ENCODE measurements around the gene SNX13.

Gene SNX13

GRCh38 chr7:17940302-17940883 lies at the start of gene SNX13:
SNX13 (minus strand) TSS chr7:17940494; CDS start chr7:17940295, 199 bp downstream.
- Histone ChIP-seq H3K9ac (ENCODE audit: low read depth in 1 of 2, low read length in 2 of 2) (peak within 1 kb of the TSS; percentile 96 to 97), H3K4me1 (ENCODE audit: control insufficient read depth in 1 of 2, insufficient read depth in 2 of 2, low read length in 2 of 2) (peaks cover 25 to 27% of the 10 kb centered on the region in 2 donors), H3K27ac (ENCODE audit: low read depth, low read length) (peak within 1 kb of the TSS; percentile 95), H3K27me3 (ENCODE audit: control insufficient read depth in 1 of 2, insufficient read depth in 2 of 2, low read length in 2 of 2) (no peaks in the 10 kb centered on the region), H3K4me3 (ENCODE audit: low read depth in 1 of 2, low read length in 2 of 2) (peak within 1 kb of the TSS; percentile 92 to 97), H3K9me3 (ENCODE audit: control insufficient read depth in 1 of 2, low read length in 2 of 2) (no peaks in the 10 kb centered on the region), H3K36me3 (ENCODE audit: control insufficient read depth in 1 of 2, insufficient read depth in 2 of 2, low read length in 2 of 2) (no peaks in the 10 kb centered on the region)

GRCh38 chr7:17989546-17989945 lies 49.3 kb upstream of the SNX13 start:
- H3K9ac ChIP-seq (ENCODE audit: low read depth in 1 of 2, low read length in 2 of 2): no peak overlapping the region
- H3K4me1 ChIP-seq (ENCODE audit: control insufficient read depth in 1 of 2, insufficient read depth in 2 of 2, low read length in 2 of 2): peaks cover 0 to 7% of the 10 kb centered on the region in 2 donors
- no peaks in the 10 kb centered on the region for H3K27me3 ChIP-seq (ENCODE audit: control insufficient read depth in 1 of 2, insufficient read depth in 2 of 2, low read length in 2 of 2)
- no peak overlapping the region for H3K27ac ChIP-seq (ENCODE audit: low read depth, low read length)
- no peaks in the 10 kb centered on the region for H3K36me3 ChIP-seq (ENCODE audit: control insufficient read depth in 1 of 2, insufficient read depth in 2 of 2, low read length in 2 of 2)
- H3K4me3 ChIP-seq (ENCODE audit: low read depth in 1 of 2, low read length in 2 of 2): no peak overlapping the region
- H3K9me3 ChIP-seq (ENCODE audit: control insufficient read depth in 1 of 2, low read length in 2 of 2): no peaks in the 10 kb centered on the region

GRCh38 chr7:17988858-17989257 lies 48.6 kb upstream of the SNX13 start:
- Histone ChIP-seq H3K9ac (ENCODE audit: low read depth in 1 of 2, low read length in 2 of 2) (no peak overlapping the region), H3K27ac (ENCODE audit: low read depth, low read length) (no peak overlapping the region), H3K27me3 (ENCODE audit: control insufficient read depth in 1 of 2, insufficient read depth in 2 of 2, low read length in 2 of 2) (no peaks in the 10 kb centered on the region), H3K36me3 (ENCODE audit: control insufficient read depth in 1 of 2, insufficient read depth in 2 of 2, low read length in 2 of 2) (no peaks in the 10 kb centered on the region), H3K4me3 (ENCODE audit: low read depth in 1 of 2, low read length in 2 of 2) (no peak overlapping the region), H3K4me1 (ENCODE audit: control insufficient read depth in 1 of 2, insufficient read depth in 2 of 2, low read length in 2 of 2) (peaks cover 0 to 7% of the 10 kb centered on the region in 2 donors), H3K9me3 (ENCODE audit: control insufficient read depth in 1 of 2, low read length in 2 of 2) (no peaks in the 10 kb centered on the region)

GRCh38 chr7:17988141-17988540 lies 47.8 kb upstream of the SNX13 start:
- Histone ChIP-seq H3K27me3 (ENCODE audit: control insufficient read depth in 1 of 2, insufficient read depth in 2 of 2, low read length in 2 of 2) (no peaks in the 10 kb centered on the region), H3K4me1 (ENCODE audit: control insufficient read depth in 1 of 2, insufficient read depth in 2 of 2, low read length in 2 of 2) (peaks cover 0 to 7% of the 10 kb centered on the region in 2 donors), H3K4me3 (ENCODE audit: low read depth in 1 of 2, low read length in 2 of 2) (no peak overlapping the region), H3K36me3 (ENCODE audit: control insufficient read depth in 1 of 2, insufficient read depth in 2 of 2, low read length in 2 of 2) (no peaks in the 10 kb centered on the region), H3K9me3 (ENCODE audit: control insufficient read depth in 1 of 2, low read length in 2 of 2) (no peaks in the 10 kb centered on the region), H3K9ac (ENCODE audit: low read depth in 1 of 2, low read length in 2 of 2) (no peak overlapping the region), H3K27ac (ENCODE audit: low read depth, low read length) (no peak overlapping the region)

- Histone ChIP-seq H3K4me1 (ENCODE audit: control insufficient read depth in 1 of 2, insufficient read depth in 2 of 2, low read length in 2 of 2) (peaks cover 0 to 7% of the 10 kb centered on the region in 2 donors), H3K27ac (ENCODE audit: low read depth, low read length) (no peak overlapping the region), H3K27me3 (ENCODE audit: control insufficient read depth in 1 of 2, insufficient read depth in 2 of 2, low read length in 2 of 2) (no peaks in the 10 kb centered on the region), H3K9ac (ENCODE audit: low read depth in 1 of 2, low read length in 2 of 2) (no peak overlapping the region), H3K9me3 (ENCODE audit: control insufficient read depth in 1 of 2, low read length in 2 of 2) (no peaks in the 10 kb centered on the region), H3K36me3 (ENCODE audit: control insufficient read depth in 1 of 2, insufficient read depth in 2 of 2, low read length in 2 of 2) (no peaks in the 10 kb centered on the region), H3K4me3 (ENCODE audit: low read depth in 1 of 2, low read length in 2 of 2) (no peak overlapping the region)
Measured at GRCh38 chr7:17986851-17987250, 46.6 kb upstream of the SNX13 start.

- Histone ChIP-seq H3K27me3 (ENCODE audit: control insufficient read depth in 1 of 2, insufficient read depth in 2 of 2, low read length in 2 of 2) (no peaks in the 10 kb centered on the region), H3K9ac (ENCODE audit: low read depth in 1 of 2, low read length in 2 of 2) (no peak overlapping the region), H3K27ac (ENCODE audit: low read depth, low read length) (no peak overlapping the region), H3K4me1 (ENCODE audit: control insufficient read depth in 1 of 2, insufficient read depth in 2 of 2, low read length in 2 of 2) (peaks cover 0 to 7% of the 10 kb centered on the region in 2 donors), H3K9me3 (ENCODE audit: control insufficient read depth in 1 of 2, low read length in 2 of 2) (no peaks in the 10 kb centered on the region), H3K4me3 (ENCODE audit: low read depth in 1 of 2, low read length in 2 of 2) (no peak overlapping the region), H3K36me3 (ENCODE audit: control insufficient read depth in 1 of 2, insufficient read depth in 2 of 2, low read length in 2 of 2) (no peaks in the 10 kb centered on the region)
Measured at GRCh38 chr7:17985473-17986239, 45.4 kb upstream of the SNX13 start.

- Histone ChIP-seq H3K36me3 (ENCODE audit: control insufficient read depth in 1 of 2, insufficient read depth in 2 of 2, low read length in 2 of 2) (no peaks in the 10 kb centered on the region), H3K9me3 (ENCODE audit: control insufficient read depth in 1 of 2, low read length in 2 of 2) (no peaks in the 10 kb centered on the region), H3K27me3 (ENCODE audit: control insufficient read depth in 1 of 2, insufficient read depth in 2 of 2, low read length in 2 of 2) (no peaks in the 10 kb centered on the region), H3K4me3 (ENCODE audit: low read depth in 1 of 2, low read length in 2 of 2) (no peak overlapping the region), H3K4me1 (ENCODE audit: control insufficient read depth in 1 of 2, insufficient read depth in 2 of 2, low read length in 2 of 2) (peaks cover 0 to 7% of the 10 kb centered on the region in 2 donors), H3K9ac (ENCODE audit: low read depth in 1 of 2, low read length in 2 of 2) (no peak overlapping the region), H3K27ac (ENCODE audit: low read depth, low read length) (no peak overlapping the region)
Measured at GRCh38 chr7:17984288-17984687, 44.0 kb upstream of the SNX13 start.

GRCh38 chr7:17983221-17984062 lies 43.1 kb upstream of the SNX13 start:
- no peaks in the 10 kb centered on the region for H3K27me3 ChIP-seq (ENCODE audit: control insufficient read depth in 1 of 2, insufficient read depth in 2 of 2, low read length in 2 of 2)
- H3K4me1 ChIP-seq (ENCODE audit: control insufficient read depth in 1 of 2, insufficient read depth in 2 of 2, low read length in 2 of 2): peaks cover 0 to 7% of the 10 kb centered on the region in 2 donors
- no peaks in the 10 kb centered on the region for H3K36me3 ChIP-seq (ENCODE audit: control insufficient read depth in 1 of 2, insufficient read depth in 2 of 2, low read length in 2 of 2)
- no peak overlapping the region for H3K4me3 ChIP-seq (ENCODE audit: low read depth in 1 of 2, low read length in 2 of 2)
- no peak overlapping the region for H3K27ac ChIP-seq (ENCODE audit: low read depth, low read length)
- H3K9me3 ChIP-seq (ENCODE audit: control insufficient read depth in 1 of 2, low read length in 2 of 2): no peaks in the 10 kb centered on the region
- H3K9ac ChIP-seq (ENCODE audit: low read depth in 1 of 2, low read length in 2 of 2): no peak overlapping the region

- Histone ChIP-seq H3K27me3 (ENCODE audit: control insufficient read depth in 1 of 2, insufficient read depth in 2 of 2, low read length in 2 of 2) (no peaks in the 10 kb centered on the region), H3K27ac (ENCODE audit: low read depth, low read length) (no peak overlapping the region), H3K4me3 (ENCODE audit: low read depth in 1 of 2, low read length in 2 of 2) (no peak overlapping the region), H3K9me3 (ENCODE audit: control insufficient read depth in 1 of 2, low read length in 2 of 2) (no peaks in the 10 kb centered on the region), H3K9ac (ENCODE audit: low read depth in 1 of 2, low read length in 2 of 2) (no peak overlapping the region), H3K36me3 (ENCODE audit: control insufficient read depth in 1 of 2, insufficient read depth in 2 of 2, low read length in 2 of 2) (no peaks in the 10 kb centered on the region), H3K4me1 (ENCODE audit: control insufficient read depth in 1 of 2, insufficient read depth in 2 of 2, low read length in 2 of 2) (no peaks in the 10 kb centered on the region)
Measured at GRCh38 chr7:17976952-17977351, 36.7 kb upstream of the SNX13 start.

GRCh38 chr7:17971411-17971810 lies 31.1 kb upstream of the SNX13 start:
- Histone ChIP-seq H3K4me3 (ENCODE audit: low read depth in 1 of 2, low read length in 2 of 2) (no peak overlapping the region), H3K27ac (ENCODE audit: low read depth, low read length) (no peak overlapping the region), H3K9me3 (ENCODE audit: control insufficient read depth in 1 of 2, low read length in 2 of 2) (no peaks in the 10 kb centered on the region), H3K4me1 (ENCODE audit: control insufficient read depth in 1 of 2, insufficient read depth in 2 of 2, low read length in 2 of 2) (peaks cover 0 to 9% of the 10 kb centered on the region in 2 donors), H3K27me3 (ENCODE audit: control insufficient read depth in 1 of 2, insufficient read depth in 2 of 2, low read length in 2 of 2) (no peaks in the 10 kb centered on the region), H3K9ac (ENCODE audit: low read depth in 1 of 2, low read length in 2 of 2) (no peak overlapping the region), H3K36me3 (ENCODE audit: control insufficient read depth in 1 of 2, insufficient read depth in 2 of 2, low read length in 2 of 2) (no peaks in the 10 kb centered on the region)
